Measurements from ENCODE around the gene TBX6. TPM values are rescaled to one million over a fixed set of nuclear protein-coding genes. Genes with fewer than 3 reads are reported as not detected.
A peak's percentile ranks its signal among the peaks of the same experiment; 100 is the strongest.
"Not testable (repeated sequence)": the region's sequence is repeated elsewhere in the genome, so short reads cannot be mapped to it uniquely, and the experiment has no call there.

Gene TBX6
- total RNA-seq: 3.6 TPM

DNA sequence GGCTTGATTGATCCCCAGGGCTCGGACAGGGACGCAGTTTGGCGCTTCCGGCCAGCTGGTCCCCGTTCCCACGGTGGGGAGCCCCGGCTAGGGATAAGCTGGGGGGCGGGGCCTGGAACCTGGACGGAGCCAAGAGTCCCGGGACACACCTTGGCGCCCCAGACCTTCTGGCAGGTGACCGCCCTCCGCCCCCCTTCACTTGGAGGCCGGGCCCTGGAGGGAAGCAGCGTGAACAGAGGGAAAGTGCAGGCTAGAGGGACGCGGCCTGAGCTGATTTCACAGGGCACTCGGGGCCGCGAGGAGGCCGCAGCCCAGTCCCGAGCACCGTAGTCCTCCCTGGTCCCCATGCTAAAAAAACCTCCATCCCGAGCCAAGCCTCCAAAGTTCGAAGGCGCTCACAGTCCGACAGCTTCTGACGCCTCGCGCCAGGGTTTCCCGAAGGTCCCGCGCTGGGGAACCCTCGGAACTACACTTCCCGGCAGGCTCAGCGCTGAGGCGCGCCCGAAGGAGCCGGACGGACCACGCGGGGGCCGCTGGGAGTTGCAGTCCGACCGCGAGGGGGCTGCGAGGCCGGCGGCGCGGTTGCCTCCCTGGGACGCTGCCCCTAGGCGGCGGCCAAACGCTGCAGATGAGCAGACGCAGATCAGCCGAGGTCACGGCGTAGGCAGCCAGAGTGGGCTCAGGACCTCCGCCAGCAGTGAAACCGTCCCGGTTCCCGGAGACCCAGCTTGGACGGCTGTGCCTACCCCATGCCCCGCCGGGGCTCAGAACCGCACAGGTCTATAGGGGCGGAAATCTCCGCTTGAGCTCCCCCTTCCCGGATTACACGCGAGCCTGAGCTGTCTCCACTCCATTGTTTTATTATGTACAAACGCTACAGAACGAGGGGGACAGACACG, at the start of gene TBX6:
Gene TBX6 (minus strand): TSS at position 451 of the 899 bp plus-strand sequence. CDS start 731 bp downstream, outside the sequence.
- peak; percentile 75 for ATAC-seq

DNA sequence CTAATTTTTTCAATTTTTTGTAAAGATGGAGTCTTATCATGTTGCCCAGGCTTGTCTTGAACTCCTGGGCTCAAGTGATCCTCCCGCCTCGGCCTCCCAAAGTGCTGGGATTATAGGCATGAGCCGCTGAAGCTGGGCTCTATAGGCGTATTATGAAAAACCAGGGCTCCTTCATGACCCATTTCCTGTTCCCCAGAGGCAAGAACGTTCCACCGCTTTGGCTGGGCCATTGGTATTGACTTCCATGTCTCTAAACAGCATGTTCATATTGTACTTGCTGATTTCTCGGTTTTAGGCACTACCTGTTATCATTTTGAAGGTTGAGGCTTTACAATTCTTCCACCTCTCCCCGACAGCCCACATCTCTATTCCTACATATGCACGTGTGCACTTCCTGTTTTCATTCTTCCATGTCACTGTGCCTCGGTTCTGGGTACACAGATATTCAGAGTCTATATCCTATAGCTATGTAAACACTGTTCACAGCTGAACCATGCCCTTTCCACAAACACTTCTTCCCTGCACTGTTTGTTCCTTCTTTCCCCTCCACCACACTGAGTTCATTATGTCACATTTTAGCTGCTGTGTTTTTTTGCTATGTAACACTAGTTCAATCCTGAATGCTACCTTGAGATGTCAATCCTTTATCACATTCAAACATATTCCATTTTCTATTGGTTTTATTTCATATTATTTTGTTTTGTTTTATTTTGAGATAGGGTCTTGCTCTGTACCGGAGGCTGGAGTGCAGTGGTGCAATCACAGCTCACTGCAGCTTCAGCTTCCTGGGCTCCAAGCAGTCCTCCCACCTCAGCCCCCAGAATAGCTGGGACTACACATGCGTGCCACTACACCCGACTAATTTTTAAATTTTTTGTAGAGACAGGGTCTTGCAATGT, 48.1 kb upstream of the TBX6 start:
- ATAC-seq: peak; percentile 25

DNA sequence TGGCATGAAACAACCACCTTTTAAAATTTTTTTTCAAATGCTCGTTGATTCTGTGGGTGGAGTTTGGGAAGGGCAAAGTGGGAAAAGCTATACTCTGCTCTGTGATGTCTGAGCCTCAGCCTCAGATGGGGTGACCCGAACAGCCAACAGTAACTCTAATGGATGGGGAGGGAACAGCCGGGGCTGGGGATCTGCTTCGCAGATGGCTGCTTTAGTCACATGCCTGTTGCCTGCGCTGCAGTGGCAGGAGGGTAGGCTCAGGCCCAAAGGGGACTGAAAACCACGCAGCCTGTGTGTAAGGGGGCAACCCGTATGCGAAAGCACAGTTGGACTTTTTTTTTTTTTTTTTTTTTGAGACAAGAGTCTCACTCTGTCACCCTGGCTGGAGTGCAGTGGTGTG, 46.2 kb upstream of the TBX6 start:
- ATAC-seq: no peak

DNA sequence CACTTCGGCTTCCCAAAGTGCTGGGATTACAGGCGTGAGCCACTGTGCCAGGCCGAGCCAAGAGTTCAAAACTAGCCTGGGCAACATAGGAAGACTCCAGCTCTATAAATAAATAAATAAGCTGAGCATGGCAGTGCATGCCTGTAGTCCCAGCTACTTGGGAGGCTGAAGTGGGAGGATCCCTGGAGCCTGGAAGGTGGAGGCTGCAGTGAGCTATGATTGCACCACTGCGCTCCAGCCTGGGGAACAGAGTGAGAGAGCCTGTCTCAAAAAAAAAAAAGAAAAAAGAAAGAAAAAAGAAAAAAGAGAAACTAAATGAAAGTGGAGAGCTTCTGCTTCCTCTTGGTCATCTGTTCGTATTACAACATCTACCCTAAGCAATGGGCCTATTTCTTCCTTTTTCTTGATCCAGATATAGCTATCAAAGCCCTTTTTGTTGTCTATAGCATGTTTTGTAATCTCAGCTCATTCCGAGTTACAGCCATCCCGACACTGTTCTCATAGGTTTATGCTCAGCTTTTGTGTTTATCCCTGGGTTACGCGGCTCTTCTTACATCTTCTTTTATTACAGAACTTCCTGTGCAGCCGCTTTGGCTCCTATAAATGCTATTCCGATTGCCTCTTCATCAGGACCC, 45.4 kb upstream of the TBX6 start:
- ATAC-seq: no peak

GRCh38 chr16:30132591-30132990, 40.9 kb upstream of the TBX6 start:
- ATAC-seq: no peak

GRCh38 chr16:30131869-30132475, 40.2 kb upstream of the TBX6 start:
- ATAC-seq: no peak

DNA sequence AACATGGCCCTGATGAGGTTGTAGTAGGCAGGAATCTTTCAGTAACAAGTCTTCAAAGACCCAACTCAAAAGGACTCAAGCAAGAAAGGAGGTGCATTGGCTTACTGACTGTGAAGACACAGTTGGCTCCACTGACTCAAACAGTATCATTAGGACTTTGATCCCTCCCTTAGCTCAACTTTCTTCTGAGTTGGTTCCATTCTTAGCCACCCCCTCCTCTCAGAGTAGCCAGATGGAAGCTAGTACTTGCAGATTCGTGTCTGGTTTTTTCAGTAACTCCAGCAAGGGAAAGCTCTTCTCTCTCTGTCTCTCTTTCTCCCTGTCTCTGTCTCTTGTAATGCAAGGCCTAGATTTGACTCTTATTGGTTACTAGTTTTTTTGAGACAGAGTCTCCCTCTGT, 36.3 kb upstream of the TBX6 start:
- ATAC-seq: no peak

- ATAC-seq: not testable (repeated sequence)
These were observed 34.0 kb upstream of the TBX6 start for GRCh38 chr16:30125690-30126089.

DNA sequence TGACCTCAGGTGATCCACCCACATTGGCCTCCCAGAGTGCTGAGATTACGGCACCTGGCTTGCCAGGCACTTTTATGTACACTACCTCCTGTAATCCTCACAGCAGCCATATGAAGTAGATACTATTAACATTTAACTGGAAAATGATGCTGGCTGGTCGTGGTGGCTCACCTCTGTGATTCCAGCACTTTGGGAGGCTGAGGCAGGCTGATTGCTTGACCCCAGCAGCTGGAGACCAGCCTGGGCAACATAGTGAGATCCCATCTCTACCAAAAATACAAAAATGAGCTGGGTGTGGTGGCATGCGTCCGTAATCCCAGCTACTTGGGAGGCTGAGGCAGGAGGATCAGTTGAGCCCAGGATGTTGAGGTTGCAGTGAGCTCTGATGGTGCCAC, 33.3 kb upstream of the TBX6 start:
- no peak for ATAC-seq

GRCh38 chr16:30122604-30123160, 31.0 kb upstream of the TBX6 start:
- ATAC-seq: peak; percentile 10

DNA sequence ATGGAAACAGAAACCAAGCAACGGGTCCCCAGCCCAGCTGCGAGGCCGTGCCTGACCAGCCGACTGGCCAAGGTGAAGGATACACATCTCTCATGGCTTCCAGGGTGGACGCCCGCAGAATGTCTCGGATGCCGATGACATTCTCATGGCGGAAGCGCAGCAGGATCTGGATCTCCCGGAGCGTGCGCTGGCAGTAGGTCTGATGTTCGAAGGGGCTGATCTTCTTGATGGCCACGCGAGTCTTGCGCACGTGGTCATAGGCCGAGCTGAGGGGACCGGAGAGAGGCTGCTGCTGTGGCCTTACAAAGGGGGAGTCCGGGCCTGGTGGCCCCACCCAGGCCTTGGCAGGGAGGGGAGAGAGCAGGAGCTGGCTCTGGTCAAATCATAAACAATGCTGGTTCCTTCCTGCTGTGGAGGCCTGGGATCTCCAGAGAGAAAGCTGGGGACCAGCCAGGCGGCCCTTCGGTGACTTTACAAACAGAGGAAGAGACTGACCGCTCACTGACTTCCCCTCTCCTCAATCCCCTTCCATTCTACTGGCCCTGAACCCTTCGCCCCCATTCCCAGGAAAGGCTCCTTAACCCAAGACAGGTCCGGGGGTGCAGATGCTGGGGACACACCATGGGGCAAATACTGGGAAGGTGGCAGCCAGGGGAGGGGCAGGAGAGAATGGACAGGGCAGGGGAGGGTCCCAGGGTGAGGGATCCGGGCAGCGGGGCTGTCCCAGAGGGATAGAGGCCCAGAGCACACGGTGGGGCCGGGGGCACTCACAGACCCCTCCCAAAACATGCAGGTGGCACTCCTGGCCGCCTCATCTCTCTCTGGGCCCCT, 30.2 kb upstream of the TBX6 start:
- peak; percentile 17 for ATAC-seq

- ATAC-seq: peak; percentile 32
These were observed 28.8 kb upstream of the TBX6 start for GRCh38 chr16:30120340-30121105.

DNA sequence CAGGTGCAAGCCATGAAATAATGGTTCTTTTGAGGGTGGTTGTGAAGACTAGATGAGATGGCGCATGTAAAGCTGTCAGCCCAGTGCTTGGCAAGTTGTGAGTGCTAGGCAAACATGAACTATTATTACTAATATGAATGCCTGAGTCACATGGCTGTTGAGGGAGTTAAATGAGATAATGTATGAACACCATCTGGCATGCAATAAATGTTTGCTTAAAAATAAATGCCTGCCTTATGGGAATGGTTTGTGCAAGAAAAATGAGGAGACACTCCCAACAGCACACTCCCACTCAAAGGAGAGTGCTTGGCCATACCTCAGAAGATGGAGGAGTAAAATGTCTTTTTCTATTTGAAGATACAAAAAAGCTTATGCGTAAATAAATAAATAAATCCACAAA, 27.7 kb upstream of the TBX6 start:
- ATAC-seq: no peak

- no peak for ATAC-seq
These were observed 26.0 kb upstream of the TBX6 start for GRCh38 chr16:30117768-30118167.

GRCh38 chr16:30116291-30117207, 24.8 kb upstream of the TBX6 start:
- ATAC-seq: no peak

- ATAC-seq: peak; percentile 66
These were observed 23.5 kb upstream of the TBX6 start for GRCh38 chr16:30115238-30115637.

DNA sequence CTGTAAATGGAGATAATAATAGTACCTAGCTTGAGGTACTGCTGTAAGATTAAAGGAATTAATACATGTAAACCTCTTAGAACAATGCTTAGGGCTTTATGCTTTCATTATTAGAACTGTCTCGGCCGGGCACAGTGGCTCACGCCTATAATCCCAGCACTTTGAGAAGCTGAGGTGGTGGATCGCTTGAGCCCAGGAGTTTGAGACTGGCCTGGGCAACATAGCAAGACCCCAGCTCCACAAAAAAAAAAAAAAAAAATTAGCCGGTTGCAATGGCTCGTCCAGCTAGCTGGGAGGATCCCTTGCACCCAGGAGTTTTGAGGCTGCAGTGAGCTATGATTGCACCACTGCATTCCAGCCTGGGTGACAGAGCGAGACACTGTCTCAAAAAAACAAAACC, 23.1 kb upstream of the TBX6 start:
- not testable (repeated sequence) for ATAC-seq

GRCh38 chr16:30114411-30114810, 22.7 kb upstream of the TBX6 start:
- no peak for ATAC-seq

DNA sequence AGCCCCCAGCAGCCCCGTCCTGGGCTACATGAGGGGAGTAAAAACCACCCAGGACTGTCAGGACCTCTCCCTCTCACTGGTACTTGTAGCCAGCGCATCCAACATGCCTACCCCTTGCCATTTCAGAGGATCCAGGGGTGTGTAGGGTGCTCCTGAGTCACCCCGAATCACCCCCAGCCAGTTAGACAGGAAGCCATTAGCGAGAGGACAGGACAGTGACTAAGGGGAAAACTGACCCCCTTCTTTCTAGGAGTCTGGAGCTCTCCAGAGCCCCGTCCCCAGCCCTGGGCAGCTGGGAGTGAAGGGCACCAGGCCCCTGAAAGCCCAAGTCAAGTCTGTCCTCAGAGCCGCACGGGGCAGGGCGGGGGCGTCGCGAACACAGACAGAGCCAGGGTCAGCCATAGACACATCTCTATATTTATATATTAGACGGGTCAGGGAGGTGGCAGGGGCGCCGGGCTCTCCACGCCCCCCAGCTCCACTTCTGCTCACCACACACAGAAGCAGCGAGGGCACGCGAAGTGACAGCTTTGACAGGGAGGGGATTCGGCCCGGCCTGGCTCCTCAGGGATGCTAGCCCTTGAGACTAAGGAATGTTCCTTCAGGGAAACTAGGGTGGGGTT, 22.1 kb upstream of the TBX6 start:
- peak; percentile 69 for ATAC-seq
